Activated CD4-positive, alpha-beta T cell treated with anti-CD3 and anti-CD28 coated beads, Interleukin-10, Interleukin-2, amounts not matched to agents 100 ng/mL and 50 ng/mL, durations not matched to agents 16 hours and 8 hours (primary cell): ENCODE data around the gene ATP13A2.

ENCODE experiments used
- DNase-seq: peaks from one replicate; pipeline ENCODE4 v3.0.0-alpha.2; 2020

The ATP13A2 gene

DNA sequence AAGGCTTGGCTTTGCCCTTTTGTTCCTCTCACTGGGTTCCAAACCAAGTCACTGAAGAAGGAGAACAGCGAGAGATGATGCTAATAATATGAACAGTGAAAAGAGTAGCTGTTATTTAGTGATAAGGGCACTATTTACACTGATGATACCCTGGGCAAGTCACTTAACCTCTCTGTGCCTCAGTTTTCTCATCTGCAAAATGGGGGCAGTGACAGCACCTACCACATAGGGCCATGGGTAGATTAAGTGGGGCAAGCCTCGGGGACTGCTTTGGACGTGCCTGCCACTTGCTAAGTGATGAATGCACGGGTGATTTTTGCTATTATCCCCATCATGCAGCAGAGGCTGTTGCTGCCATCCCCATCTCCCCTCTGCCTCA is 9.2 kb downstream of the ATP13A2 start:
- no peak for DNase-seq

DNA sequence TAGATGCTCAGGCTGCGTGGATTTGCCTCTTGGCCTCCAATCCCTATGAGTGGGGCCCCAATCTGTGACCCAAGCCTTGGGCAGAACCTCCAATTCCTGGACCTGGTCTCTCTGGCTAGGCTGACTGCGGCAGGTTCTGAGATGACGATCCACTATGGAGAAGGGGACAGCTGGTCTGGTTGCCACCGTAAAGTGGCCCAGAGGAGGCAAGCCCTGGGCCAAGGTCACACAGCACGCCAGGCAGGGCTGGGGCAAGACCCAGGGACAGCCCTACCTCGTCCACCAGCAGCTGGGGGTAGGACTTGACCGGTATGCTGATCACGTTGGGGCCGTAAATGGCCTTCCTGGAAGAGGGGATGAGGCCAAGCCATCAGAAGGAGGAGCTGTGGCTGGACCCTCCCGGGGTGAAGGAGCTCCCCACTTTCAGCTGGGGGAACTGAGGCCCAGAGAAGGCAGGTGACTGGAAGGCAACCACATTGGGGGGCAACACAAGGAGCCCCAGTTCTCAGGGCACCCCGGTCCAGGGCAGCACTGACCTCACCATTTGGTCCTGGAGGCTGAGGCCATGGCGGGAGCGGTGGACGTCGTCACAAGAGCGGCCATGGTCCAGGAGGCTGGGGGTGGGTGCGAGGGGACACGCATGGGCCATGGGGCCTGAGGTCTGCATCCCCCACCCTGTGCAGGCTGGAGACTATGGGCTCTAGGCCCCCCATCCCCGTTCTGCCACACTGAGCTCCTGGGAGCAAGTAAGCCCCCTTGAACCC is 9.8 kb downstream of the ATP13A2 start:
- no peak for DNase-seq

DNA sequence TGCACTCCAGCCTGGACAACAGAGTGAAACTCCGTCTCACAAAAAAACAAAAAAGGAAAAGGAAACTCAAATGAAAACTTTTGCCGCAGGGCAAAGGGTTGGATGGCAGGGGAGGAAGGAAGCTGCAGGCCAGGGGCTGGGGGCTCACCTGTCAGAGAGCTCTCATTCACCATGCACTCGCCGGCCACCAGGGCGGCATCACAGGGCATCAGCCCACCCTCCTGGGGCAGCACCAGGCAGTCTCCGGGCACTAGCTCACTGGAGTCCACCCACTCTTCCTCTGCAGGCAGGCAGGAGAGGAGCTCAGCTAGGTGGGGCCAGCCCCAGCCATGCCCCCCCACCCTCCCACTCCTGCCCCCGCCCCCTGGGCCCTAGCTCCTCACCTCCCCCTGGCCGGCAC is 11.9 kb downstream of the ATP13A2 start:
- DNase-seq = no peak

DNA sequence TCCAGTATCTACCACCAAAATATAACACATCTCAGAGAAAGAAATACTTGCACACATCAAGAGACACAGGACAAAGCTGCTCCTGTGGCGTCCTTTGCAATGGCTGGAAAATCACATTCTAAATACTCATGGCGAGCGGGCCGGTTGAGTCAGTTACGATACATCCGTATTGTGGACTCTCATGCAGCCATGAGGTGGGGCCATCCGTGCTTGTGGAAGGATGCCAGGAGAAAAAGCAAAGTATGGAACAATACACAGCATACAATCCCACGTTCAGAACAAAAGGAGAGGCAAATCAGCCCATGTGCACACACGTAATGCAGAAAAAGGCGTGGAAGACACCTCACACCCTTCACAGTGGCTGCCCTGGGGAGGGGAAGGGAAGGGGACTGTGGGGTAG is 13.1 kb downstream of the ATP13A2 start:
- no peak for DNase-seq

DNA sequence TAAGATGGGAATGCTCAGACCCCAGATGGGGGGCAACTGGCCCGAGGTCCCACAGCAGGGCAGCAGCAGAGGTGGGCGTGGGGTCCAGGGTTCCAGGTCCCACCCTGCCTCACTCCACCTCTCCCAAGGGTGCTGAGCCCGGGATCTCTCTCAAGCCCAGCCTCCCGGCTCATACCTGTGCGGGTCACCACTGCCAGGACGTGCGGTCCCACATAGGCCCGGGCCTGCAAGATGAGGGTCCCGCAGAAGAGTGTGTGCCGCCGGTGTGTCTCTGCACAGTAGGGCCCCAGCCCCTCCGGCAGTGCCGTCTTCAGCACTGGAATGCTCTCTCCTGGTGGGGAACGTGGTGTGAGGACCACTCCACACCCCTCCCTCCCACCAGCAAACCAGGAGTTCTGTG is 14.9 kb downstream of the ATP13A2 start:
- DNase-seq = no peak

DNA sequence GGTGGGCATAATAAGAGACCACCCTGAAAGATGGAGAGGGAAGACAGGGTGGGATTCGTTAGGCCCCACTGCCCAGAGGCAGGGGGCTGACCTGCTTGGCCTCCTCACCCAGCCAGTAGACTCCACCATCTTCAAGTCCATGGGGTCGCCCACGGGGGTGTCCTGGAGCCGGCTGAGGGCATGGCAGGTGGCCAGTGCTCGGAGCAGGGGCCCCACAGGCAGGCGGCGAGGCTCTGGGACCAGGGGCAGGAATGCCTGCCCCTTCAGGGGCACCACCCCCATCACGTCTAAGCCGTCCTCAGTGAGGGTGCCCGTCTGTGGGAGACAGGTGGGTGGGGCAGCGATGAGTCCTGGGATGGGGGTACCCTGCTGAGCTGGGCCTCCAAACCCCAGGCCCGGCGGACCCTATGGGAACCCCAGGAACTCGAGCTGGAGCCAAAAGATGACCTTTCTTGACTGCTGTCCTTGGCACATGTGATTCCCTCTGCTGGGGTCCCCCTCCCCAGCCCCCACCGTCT is 18.1 kb downstream of the ATP13A2 start:
- no peak for DNase-seq

DNA sequence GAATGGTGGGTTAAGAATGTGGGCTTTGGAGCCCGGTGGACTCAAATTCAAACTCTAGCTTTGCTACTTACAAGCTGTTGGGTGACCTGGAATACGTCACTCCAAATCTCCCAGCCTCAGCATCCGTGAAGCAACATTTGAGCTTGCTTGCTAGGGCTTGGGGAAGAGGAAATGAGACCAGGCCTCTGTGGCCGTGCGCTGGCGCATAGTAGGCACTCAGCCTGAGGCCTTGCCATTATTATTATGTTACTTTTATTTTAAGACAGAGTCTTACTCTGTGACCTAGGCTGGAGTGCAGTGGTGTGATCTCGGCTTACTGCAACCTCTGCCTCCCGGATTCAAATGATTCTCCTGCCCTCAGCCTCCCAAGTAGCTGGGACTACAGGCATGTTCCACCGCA is 19.1 kb downstream of the ATP13A2 start:
- DNase-seq = no peak

DNA sequence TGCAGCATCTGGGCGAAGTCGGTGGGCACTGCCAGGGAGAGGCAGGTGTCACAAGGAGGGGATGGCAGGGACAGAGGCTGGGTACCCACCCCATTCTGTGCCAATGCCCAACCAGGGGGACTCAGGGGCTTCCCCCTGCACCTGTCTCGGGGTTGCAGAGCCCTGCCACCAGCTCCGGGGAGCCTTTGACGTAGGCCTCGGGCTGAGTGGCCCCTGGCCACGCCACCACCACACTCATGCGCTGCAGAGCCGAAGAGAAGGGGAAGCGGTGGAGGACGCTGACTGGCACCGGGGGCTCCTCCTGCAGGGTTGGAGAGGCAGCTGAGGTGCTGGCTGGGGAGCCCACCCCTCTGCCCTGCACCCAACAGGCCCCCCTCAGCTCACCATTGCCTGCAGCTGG is 19.6 kb downstream of the ATP13A2 start:
- DNase-seq = no peak

DNA sequence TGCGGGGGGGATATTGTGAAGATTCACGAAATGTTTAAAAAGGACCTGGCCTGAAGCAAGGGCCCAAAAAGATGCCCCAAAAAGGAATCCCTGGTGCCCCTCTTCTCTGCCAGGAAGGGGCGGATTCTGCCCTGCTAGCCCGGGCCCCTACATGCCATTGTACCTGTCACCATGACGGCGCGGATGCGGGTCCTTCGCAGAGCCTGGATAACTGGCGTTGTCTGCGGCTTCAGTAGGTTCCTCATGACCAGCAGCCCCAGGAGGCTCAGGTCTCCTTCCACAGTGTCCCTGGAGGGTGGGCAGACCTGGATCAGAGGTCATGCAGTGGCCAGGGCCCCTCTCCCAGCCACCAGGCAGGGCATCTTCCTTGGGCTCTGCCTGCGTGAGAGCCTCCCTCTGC is 20.2 kb downstream of the ATP13A2 start:
- no peak for DNase-seq

DNA sequence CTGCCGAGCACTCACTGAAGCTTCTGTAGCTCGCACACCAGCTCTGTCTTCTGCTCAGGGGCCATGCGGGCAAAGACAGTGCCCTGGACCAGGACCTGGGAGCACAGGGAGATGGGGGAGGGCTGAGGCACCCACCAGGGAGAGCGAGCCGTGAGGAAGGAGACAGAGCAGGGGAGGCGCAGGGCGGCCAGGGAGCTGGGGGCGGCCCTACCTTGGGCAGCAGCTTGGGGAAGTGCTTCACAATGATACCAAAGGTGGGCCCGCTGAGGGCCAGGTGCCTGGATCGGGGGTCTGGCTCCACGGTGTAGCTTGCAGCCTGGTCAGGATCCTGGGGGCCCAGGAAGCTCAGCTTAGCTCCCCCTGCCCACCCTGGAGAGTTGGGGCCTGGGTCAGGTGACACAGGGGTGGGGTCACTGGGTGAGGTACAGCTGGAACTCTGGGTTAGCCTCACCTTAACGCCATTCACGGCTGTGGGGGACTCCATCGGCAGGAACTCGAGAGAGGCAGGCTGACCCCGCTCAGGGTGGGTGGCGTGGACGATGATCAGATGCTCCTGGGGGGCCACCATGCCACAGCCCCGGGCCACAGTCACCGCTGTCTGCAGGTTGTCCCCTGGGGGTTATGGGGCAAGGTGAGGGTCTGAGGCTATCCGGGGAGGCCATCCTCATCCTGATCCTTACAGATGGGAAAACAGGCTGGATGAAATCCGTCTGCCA is 21.9 kb downstream of the ATP13A2 start:
- DNase-seq = no peak

DNA sequence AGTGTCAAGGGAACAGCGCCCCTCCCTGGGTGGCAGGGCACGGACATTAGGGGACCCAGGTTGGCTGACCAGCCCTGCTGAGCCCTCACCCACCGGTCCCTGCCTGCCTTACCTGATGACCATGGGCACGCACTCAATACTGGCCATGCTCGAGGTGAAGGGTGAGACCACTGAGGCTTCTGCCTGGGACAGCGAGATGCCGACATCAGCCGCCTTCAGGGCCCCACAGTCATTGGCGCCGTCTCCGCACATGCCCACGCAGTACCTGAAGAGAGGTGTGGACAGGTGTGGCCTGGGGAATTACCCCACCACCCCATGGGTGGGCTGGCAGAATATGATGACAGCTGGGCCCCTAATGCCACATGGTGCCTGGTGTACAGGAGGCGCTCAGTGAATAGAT is 23.5 kb downstream of the ATP13A2 start:
- no peak for DNase-seq

DNA sequence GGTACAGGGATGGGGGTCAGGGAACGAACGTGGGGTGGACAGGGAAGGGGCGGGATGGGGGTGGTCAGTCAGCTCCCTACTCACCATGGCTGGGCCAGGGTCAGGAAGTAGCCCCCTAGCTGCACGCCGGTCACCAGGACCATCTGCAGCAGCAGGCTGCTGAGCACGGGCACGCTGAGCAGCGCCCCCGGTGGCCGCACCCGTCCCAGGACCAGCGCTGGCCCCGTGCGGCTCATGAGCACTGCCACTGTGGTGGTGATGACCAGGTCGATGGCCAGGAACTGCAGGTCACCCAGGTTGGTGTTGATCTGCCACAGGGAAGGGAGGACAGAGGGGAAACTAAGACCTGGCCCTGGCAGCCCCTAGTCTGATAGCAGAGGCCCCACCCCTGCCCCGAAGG is 24.8 kb downstream of the ATP13A2 start:
- no peak for DNase-seq

DNA sequence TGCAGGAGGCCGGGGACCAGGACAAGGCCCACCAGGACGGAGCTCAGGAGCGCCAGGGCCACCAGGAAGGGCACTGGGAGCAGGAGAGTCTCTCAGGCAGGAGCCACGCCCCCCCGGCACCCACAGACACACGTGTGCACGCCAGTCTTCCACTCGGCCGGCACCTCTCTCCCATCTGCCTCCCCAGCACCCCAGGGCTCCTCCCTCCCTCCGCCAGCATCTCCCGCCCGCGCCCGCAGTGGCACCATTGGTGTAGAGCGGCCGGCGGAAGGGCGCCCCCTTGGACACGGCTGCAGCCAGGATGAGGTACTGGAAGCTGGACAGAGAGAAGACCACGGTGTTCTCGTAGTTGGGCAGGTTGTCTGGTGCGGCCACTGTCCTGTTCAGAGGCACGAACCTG is 25.2 kb downstream of the ATP13A2 start:
- no peak for DNase-seq

DNA sequence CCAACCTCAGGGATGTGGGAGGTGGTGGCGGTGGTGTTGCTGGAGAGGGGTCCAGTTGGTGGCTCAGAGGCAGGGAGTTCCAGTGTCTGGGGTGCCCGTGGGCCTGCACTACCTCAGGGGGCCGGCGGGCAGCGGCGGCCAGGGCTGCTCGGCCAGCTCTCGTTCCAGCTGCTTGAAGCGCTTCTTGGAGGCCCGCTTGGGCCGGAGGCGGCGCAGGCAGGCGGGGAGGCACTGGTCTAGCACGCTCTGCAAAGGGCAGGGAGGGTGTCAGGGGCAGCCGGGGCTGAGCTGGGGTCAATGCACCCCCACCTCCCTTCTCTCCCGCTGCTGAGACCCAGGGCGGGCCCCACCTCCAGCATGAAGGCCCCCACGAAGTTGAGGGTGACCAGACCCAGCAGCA is 25.6 kb downstream of the ATP13A2 start:
- DNase-seq = no peak

DNA sequence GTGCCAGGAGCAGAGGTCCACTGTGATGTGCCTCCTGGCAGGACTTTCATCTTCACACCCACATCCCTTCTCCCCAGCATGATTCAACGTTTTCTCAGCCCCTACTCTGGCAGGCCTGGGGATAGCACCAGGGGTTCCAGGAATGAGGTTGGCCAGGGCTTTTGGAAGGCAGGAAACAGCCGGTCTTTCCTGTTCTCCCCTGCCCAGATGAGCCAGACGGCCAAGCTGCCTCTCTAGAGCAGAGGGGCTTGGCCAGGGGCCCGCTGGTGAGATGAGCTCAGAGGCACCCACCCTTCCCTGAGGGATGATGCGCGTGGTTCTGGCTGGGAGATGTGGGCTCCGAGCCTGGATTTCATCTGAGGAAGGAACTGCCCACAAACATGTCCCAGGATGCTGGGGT is 27.0 kb downstream of the ATP13A2 start:
- no peak for DNase-seq

DNA sequence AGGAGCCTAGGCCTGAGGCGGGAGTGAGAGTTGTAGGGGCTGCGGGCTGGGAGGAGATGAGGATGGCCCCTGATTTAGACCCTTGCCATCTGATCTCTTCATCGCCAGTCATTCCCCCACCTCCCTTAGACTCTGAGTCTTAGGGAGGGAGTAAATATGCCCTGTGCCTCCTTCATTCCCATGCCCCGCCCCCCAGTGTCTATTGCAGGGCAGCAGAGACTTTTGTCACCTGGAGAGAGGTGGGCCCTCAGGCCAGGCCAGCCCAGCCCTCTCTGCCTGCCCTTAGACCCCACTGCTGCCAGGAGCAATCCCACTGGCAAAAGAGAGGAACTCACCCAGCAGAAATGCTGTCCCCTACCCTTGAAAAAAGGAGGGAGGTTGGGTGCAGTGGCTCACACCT is 28.1 kb downstream of the ATP13A2 start:
- DNase-seq = no peak

DNA sequence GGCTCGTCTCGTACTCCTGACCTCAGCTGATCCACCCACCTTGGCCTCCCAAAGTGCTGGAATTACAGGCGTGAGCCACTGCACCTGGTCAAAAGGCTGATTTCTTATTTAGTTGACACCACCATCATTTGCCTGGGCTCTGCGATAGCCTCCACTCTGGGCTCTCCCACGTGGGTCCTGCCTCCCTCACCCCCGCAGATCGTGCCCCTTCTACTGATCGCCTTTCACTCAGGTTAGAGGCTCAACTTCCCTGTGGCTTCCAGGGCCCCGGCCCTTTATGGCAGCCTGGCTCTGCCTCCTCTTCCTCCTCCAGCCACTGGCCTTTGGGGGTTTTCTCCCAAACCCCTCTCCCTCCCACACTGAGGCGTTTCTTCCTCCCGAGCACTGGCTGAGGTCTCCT is 28.8 kb downstream of the ATP13A2 start:
- DNase-seq = no peak

DNA sequence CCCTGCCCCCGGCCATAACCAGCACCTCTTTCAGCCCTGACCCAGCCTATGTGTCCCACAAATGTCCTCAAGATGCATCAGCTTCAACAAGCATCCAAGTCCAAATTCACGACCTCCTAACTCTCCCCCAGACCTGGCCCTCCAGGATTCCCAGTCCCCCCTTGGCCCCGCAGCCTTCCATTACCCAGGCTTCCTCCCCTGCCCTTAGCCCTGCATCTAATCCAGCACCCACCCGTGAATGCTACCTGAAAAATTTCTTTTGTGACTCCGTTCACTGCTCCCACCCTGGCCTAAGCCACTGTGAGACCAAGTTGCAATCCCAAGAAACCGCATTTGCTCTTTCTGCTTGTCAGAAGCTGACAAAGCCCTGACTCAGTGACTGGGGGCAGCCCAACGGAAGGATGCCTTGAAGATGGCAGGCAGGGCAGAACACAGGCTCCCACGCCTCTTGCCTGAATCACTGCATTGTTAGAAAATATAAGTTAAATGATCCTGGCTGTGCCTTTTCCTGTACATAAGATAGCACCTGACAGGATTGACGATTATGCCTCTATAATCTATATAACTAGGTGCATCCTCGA is 30.4 kb downstream of the ATP13A2 start:
- DNase-seq = no peak

DNA sequence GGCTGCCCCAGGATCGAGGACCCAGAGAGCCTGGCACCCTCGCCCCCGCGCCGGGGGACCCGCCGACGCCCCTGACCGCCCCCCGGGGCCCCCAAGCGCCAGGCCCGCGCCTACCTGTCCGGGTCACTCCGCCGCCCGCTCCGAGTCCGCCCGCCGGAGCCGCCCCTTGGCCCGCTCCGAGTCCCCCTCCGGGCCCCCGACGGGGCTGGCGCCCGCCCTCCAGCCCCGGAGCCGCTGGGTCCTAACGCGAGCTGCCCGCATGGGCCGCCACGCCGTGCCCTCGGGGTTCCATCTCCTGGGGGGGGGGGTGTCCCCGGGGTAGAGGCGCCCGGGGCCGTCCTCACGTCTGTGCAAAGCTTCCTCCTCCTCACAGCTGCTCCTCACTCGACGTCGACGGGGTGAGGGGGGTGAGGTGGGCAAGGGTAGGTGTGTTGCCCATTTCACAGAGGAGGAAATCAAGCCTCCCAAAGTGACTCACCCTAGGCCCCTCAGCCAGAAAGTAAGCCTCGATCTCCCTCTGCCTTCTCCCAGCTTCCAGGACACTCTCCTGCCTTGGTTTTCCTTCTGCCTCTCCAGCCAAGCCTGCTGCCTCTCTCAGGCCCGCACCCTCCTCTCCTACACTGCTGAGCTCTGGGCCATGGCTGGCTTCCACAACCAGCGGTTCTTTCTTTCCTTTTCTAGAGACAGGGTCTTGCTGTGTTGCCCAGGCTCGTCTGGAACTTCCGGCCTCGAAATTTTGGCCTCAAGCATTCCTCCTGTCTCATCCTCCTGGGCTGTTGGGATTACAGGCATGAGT is 31.1 kb downstream of the ATP13A2 start, which contains the start of gene MFAP2:
Gene MFAP2, minus strand, starts transcription at position 148 of the 796 bp plus-strand sequence. CDS start 2,347 bp downstream, outside the sequence.
- no peak for DNase-seq

DNA sequence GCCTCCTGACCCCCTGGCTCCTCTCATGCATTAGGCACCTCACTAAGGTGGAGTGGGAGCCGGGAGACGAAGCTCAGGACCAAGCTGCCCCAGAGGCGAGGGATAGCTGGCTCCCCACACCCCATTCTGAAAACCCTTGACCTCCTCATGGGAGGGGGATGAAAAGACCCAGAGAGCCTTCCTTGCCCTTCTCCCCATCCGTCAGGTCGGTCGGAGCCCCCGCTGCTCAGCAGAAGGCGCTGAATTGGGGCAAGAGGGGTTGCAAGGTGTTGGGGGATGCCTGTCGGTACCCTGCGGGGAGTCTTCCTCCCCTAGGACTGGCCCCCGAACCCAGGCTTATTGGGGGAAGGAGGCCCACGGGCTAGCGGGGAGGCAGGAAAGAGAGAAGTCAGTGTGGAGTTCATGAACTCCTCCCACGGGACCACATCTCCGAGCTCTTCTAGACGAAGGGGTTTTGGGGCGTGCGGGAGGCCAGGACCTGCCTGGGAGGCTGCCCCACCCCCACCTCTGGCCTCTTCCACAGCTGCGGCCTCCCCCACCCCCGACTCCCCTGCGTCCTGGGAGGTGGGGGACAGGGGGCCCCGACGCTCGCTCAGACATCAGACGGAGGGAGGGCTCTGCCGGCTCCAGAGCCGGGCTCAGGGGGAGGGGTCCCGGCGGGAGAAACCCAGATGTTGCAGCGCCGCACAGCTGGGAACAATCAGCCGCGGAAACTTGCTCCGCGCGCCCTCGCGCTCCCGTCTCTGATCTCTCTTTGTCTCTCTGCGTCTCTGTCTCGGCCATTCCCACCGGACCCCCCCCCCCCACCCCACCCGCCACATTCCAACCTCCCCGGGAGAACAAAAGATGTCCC is 32.0 kb downstream of the ATP13A2 start:
- DNase-seq = no peak

DNA sequence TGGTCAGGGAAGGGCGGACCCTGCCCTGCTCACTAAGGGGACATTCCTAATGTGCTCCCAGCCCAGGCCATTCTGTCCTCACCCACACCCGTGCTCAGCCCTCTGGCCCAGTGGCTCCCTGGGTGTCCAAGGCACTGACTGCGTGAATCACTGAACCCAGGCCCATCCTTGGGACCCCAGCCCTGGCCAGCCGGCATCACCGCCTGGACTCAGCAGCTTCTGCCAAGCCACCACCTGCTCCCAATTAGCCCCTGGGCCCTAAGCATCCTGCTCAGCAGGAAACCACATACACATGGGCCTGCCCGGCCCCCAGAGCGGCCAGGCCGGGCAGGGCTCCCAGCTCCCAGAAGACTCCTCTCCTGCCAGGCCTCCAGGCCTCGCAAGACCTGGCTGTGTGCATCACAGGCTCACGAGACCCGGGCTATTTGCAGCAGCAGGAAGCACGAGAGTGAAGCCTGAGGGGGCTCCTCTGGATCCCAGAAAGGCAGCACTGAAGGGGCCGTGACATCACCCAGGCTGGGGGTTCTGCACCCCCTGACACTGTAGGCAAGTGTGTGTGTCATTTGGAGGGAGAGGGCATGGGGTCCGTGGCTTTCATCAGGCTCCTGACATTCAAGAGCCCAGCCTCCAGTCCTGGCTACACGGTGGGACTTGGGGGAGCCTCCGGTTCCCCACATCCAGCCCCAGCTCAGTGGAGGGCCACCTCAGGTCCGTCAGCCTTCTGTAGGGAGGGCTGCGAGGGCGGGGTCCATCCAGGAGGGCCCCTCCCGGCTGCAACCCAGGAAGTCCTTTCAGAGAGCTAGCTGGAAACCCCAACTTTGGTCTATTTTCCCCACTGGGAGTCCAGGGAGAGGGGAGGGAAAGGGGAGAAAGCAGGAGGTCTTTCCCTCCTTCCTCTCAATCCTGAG is 32.9 kb downstream of the ATP13A2 start:
- DNase-seq = no peak
